ENCODE measurements around the gene MCM7. TPM values are rescaled to one million over a fixed set of nuclear protein-coding genes. Genes with fewer than 3 reads are reported as not detected.
"Not testable (repeated sequence)": the region's sequence is repeated elsewhere in the genome, so short reads cannot be mapped to it uniquely, and the experiment has no call there.

The MCM7 gene
- polyA plus RNA-seq, 2 donors: 46.4 to 66.8 TPM

DNA sequence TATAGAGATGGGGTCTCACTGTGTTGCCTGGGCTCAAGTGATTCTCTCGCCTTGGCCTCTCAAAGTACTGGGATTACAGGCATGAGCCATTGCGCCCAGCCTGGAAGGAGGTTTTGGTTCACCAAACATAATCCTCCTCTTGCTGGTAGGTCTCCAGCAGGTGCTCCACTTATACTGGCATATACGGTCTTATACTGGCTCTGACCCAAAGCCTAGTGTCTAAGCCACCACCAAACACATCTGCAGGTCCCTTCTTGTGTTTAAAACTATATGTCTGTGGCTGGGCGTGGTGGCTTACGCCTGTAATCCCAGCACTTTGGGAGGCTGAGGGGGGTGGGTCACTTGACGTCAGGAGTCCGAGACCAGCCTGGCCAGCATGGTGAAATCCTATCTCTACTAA, 30.9 kb upstream of the MCM7 start:
- Histone ChIP-seq H3K27ac (ENCODE audit: low read depth in 2 of 2, low read length in 1 of 2) (peak overlapping the region in 1 of 2 donors; percentile 47), H3K36me3 (ENCODE audit: control insufficient read depth in 2 of 2, insufficient read depth in 2 of 2, low read length in 1 of 2) (no peaks in the 10 kb centered on the region), H3K4me3 (ENCODE audit: low read depth in 1 of 2, low read length in 2 of 2) (no peak overlapping the region), H3K4me1 (ENCODE audit: control insufficient read depth in 2 of 2, insufficient read depth in 2 of 2, low read length in 1 of 2) (peaks cover 2 to 4% of the 10 kb centered on the region in 2 donors), H3K9me3 (ENCODE audit: control insufficient read depth in 2 of 2, insufficient read depth in 1 of 2, low read depth in 1 of 2, low read length in 1 of 2) (no peaks in the 10 kb centered on the region), H3K27me3 (ENCODE audit: control insufficient read depth in 1 of 2, insufficient read depth in 2 of 2, low read length in 2 of 2) (no peaks in the 10 kb centered on the region)
- WGBS, 2 donors: 42 to 43% methylated on average over 7 of the region's 7 CpGs

- Histone ChIP-seq H3K4me1 (ENCODE audit: control insufficient read depth in 2 of 2, insufficient read depth in 2 of 2, low read length in 1 of 2) (peaks cover 3 to 4% of the 10 kb centered on the region in 2 donors), H3K27ac (ENCODE audit: low read depth in 2 of 2, low read length in 1 of 2) (peak overlapping the region; percentile 50 to 91)
Measured at GRCh38 chr7:100130608-100131453, 29.6 kb upstream of the MCM7 start.

DNA sequence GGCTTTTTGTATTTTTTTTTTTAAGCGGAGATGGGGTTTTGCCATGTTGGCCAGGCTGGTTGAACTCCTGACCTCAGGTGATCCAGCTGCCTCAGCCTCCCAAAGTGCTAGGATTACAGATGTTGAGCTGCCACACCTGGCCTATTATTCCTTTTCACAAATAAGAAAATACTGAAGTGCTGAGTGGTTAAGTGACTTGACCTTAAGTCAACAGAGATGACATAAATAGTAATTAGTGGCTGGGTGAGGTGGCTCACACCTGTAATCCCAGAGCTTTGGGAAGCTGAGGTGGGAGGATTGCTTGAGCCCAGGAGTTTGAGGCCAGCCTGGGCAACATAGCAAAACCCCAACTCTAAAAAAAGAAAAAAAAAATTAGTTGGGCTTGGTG, 29.0 kb upstream of the MCM7 start:
- not testable (repeated sequence) for H3K4me1 ChIP-seq (ENCODE audit: control insufficient read depth in 2 of 2, insufficient read depth in 2 of 2, low read length in 1 of 2); H3K27me3 ChIP-seq (ENCODE audit: control insufficient read depth in 1 of 2, insufficient read depth in 2 of 2, low read length in 2 of 2); H3K9me3 ChIP-seq (ENCODE audit: control insufficient read depth in 2 of 2, insufficient read depth in 1 of 2, low read depth in 1 of 2, low read length in 1 of 2); H3K4me3 ChIP-seq (ENCODE audit: low read depth in 1 of 2, low read length in 2 of 2); H3K36me3 ChIP-seq (ENCODE audit: control insufficient read depth in 2 of 2, insufficient read depth in 2 of 2, low read length in 1 of 2)
- H3K27ac ChIP-seq (ENCODE audit: low read depth in 2 of 2, low read length in 1 of 2): peak overlapping the region; percentile 50 to 91
- 49 to 80% methylated on average over 1 of the region's 1 CpG for WGBS, 2 donors

More at GRCh38 chr7:100130608-100131453, 29.6 kb upstream of the MCM7 start:
- WGBS, 2 donors: 9% methylated on average over 24 of the region's 24 CpGs
- peak overlapping the region; percentile 22 to 30 for H3K4me3 ChIP-seq (ENCODE audit: low read depth in 1 of 2, low read length in 2 of 2)
- H3K9me3 ChIP-seq (ENCODE audit: control insufficient read depth in 2 of 2, insufficient read depth in 1 of 2, low read depth in 1 of 2, low read length in 1 of 2): no peaks in the 10 kb centered on the region
- no peaks in the 10 kb centered on the region for H3K27me3 ChIP-seq (ENCODE audit: control insufficient read depth in 1 of 2, insufficient read depth in 2 of 2, low read length in 2 of 2)
- no peaks in the 10 kb centered on the region for H3K36me3 ChIP-seq (ENCODE audit: control insufficient read depth in 2 of 2, insufficient read depth in 2 of 2, low read length in 1 of 2)

GRCh38 chr7:100128637-100128963, 27.4 kb upstream of the MCM7 start:
- Histone ChIP-seq H3K9me3 (ENCODE audit: control insufficient read depth in 2 of 2, insufficient read depth in 1 of 2, low read depth in 1 of 2, low read length in 1 of 2) (no peaks in the 10 kb centered on the region), H3K4me1 (ENCODE audit: control insufficient read depth in 2 of 2, insufficient read depth in 2 of 2, low read length in 1 of 2) (peaks cover 4 to 5% of the 10 kb centered on the region in 2 donors), H3K27ac (ENCODE audit: low read depth in 2 of 2, low read length in 1 of 2) (peak overlapping the region in 1 of 2 donors; percentile 95), H3K36me3 (ENCODE audit: control insufficient read depth in 2 of 2, insufficient read depth in 2 of 2, low read length in 1 of 2) (no peaks in the 10 kb centered on the region), H3K27me3 (ENCODE audit: control insufficient read depth in 1 of 2, insufficient read depth in 2 of 2, low read length in 2 of 2) (no peaks in the 10 kb centered on the region), H3K4me3 (ENCODE audit: low read depth in 1 of 2, low read length in 2 of 2) (peak overlapping the region in 1 of 2 donors; percentile 81)
- WGBS, 2 donors: 61 to 68% methylated on average over 1 of the region's 1 CpG

DNA sequence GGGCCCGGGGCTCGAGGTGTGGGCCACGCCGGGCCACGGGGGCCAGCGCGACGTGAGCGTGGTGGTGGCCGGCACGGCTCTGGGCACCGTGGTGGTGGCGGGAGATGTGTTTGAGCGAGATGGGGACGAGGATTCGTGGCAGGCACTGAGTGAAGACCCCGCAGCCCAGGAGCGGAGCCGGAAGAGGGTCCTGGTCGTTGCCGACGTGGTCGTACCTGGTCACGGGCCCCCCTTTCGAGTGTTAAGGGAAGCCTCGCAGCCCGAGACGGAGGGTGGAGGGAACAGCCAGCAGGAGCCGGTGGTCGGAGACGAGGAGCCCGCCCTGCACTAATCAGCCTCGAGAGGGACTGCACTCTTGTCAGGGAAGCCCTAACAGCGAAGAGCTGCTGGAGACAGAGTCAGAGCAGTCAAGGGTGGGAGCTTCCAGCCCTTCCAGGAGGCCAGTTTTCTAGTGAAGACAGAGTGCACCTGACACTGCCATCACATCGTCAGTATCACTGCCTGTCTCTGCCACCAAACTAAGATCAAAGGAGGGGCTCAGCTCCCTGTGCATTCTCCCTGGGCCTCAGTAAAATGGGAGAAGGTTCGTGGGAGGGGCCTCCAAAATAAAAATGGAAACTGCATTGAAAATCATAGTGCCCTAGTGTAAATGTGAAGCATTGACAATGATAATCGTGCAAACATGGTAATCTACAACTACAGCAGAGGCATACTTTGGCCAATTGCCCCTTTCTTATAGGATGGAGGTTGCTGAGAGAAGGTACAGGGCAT, 26.9 kb upstream of the MCM7 start:
- WGBS, 2 donors: 3% methylated on average over 37 of the region's 37 CpGs
- no peaks in the 10 kb centered on the region for H3K9me3 ChIP-seq (ENCODE audit: control insufficient read depth in 2 of 2, insufficient read depth in 1 of 2, low read depth in 1 of 2, low read length in 1 of 2)

DNA sequence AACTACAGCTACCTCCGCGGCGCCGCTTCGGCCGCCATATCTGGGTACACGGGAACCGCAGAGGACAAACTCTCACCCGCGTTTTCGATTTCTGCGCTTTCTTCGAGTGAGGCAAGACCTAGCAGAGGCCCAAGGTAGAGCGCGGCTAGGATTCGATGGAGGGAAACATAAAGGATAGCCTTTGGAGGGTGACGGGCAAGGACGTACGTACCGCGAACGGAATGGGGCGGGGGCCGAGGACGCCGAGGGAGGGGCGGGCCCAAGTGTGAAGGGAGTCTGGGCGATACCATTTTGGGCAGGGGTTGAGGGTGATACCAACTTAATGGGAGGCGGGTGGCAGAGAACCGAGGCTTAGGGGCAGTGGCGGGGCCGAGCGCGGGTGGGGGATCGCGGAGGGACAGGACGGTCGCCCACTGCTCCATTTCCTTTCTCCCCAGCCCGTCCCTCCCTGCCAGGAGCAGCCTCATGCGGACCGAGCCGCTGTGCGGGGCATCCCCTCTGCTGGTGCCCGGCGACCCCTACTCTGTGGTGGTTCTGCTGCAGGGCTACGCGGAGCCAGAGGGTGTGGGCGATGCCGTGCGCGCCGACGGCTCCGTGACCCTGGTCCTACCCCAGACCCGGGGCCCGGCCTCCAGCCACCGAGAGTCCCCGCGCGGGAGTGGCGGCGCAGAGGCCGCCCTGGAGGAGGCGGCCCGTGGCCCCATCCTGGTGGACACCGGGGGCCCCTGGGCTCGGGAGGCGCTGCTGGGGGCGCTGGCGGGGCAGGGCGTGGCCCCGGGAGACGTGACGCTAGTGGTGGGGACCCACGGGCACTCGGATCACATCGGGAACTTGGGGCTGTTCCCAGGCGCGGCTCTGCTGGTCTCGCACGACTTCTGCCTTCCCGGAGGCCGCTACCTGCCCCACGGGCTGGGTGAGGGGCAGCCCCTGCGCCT, 26.0 kb upstream of the MCM7 start, which contains the start of gene MBLAC1:
Gene MBLAC1 (plus strand): TSS at position 37 of the 935 bp plus-strand sequence. CDS start 429 bp downstream, at position 466.
- WGBS, 2 donors: 0 to 1% methylated on average over 66 to 85 of the region's 85 CpGs
- Histone ChIP-seq H3K27me3 (ENCODE audit: control insufficient read depth in 1 of 2, insufficient read depth in 2 of 2, low read length in 2 of 2) (no peaks in the 10 kb centered on the region), H3K4me1 (ENCODE audit: control insufficient read depth in 2 of 2, insufficient read depth in 2 of 2, low read length in 1 of 2) (peaks cover 4 to 5% of the 10 kb centered on the region in 2 donors), H3K27ac (ENCODE audit: low read depth in 2 of 2, low read length in 1 of 2) (peak within 1 kb of the TSS; percentile 95 to 98), H3K9me3 (ENCODE audit: control insufficient read depth in 2 of 2, insufficient read depth in 1 of 2, low read depth in 1 of 2, low read length in 1 of 2) (no peaks in the 10 kb centered on the region), H3K4me3 (ENCODE audit: low read depth in 1 of 2, low read length in 2 of 2) (peak within 1 kb of the TSS; percentile 76 to 81), H3K36me3 (ENCODE audit: control insufficient read depth in 2 of 2, insufficient read depth in 2 of 2, low read length in 1 of 2) (no peaks in the 10 kb centered on the region)

More for the DNA sequence above, 26.9 kb upstream of the MCM7 start:
- Histone ChIP-seq H3K27me3 (ENCODE audit: control insufficient read depth in 1 of 2, insufficient read depth in 2 of 2, low read length in 2 of 2) (no peaks in the 10 kb centered on the region), H3K27ac (ENCODE audit: low read depth in 2 of 2, low read length in 1 of 2) (peak overlapping the region; percentile 95 to 98), H3K36me3 (ENCODE audit: control insufficient read depth in 2 of 2, insufficient read depth in 2 of 2, low read length in 1 of 2) (no peaks in the 10 kb centered on the region), H3K4me1 (ENCODE audit: control insufficient read depth in 2 of 2, insufficient read depth in 2 of 2, low read length in 1 of 2) (peaks cover 4 to 5% of the 10 kb centered on the region in 2 donors), H3K4me3 (ENCODE audit: low read depth in 1 of 2, low read length in 2 of 2) (peak overlapping the region; percentile 76 to 81)

- no peaks in the 10 kb centered on the region for H3K9me3 ChIP-seq (ENCODE audit: control insufficient read depth in 2 of 2, insufficient read depth in 1 of 2, low read depth in 1 of 2, low read length in 1 of 2)
- peaks cover 4 to 5% of the 10 kb centered on the region in 2 donors for H3K4me1 ChIP-seq (ENCODE audit: control insufficient read depth in 2 of 2, insufficient read depth in 2 of 2, low read length in 1 of 2)
- 7 to 9% methylated on average over 29 of the region's 29 CpGs for WGBS, 2 donors
- peak overlapping the region; percentile 76 to 81 for H3K4me3 ChIP-seq (ENCODE audit: low read depth in 1 of 2, low read length in 2 of 2)
- no peaks in the 10 kb centered on the region for H3K36me3 ChIP-seq (ENCODE audit: control insufficient read depth in 2 of 2, insufficient read depth in 2 of 2, low read length in 1 of 2)
- H3K27ac ChIP-seq (ENCODE audit: low read depth in 2 of 2, low read length in 1 of 2): peak overlapping the region; percentile 95 to 98
- no peaks in the 10 kb centered on the region for H3K27me3 ChIP-seq (ENCODE audit: control insufficient read depth in 1 of 2, insufficient read depth in 2 of 2, low read length in 2 of 2)
Measured at GRCh38 chr7:100126239-100126930, 25.2 kb upstream of the MCM7 start.

DNA sequence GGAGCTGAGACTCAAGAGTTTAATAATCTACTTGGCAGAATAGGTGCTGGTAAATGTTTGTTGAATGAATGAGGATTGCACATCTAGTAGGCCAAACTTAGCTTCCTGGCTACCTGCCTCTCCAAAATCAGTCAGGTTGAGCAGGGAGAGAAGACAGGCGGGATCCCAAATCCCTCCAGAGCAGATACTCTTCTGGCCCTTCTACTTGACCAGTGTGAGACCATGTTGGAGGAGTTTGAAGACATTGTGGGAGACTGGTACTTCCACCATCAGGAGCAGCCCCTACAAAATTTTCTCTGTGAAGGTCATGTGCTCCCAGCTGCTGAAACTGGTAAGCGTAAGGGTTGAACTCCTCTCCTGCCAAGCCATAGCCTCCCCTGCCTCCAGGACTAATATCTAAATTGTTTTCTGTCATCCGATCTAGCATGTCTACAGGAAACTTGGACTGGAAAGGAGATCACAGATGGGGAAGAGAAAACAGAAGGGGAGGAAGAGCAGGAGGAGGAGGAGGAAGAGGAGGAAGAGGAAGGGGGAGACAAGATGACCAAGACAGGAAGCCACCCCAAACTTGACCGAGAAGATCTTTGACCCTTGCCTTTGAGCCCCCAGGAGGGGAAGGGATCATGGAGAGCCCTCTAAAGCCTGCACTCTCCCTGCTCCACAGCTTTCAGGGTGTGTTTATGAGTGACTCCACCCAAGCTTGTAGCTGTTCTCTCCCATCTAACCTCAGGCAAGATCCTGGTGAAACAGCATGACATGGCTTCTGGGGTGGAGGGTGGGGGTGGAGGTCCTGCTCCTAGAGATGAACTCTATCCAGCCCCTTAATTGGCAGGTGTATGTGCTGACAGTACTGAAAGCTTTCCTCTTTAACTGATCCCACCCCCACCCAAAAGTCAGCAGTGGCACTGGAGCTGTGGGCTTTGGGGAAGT, 23.4 kb upstream of the MCM7 start:
- H3K27ac ChIP-seq (ENCODE audit: low read depth in 2 of 2, low read length in 1 of 2): peak overlapping the region; percentile 11 to 87
- no peaks in the 10 kb centered on the region for H3K27me3 ChIP-seq (ENCODE audit: control insufficient read depth in 1 of 2, insufficient read depth in 2 of 2, low read length in 2 of 2)
- WGBS, 2 donors: 71 to 76% methylated on average over 4 of the region's 4 CpGs
- no peaks in the 10 kb centered on the region for H3K9me3 ChIP-seq (ENCODE audit: control insufficient read depth in 2 of 2, insufficient read depth in 1 of 2, low read depth in 1 of 2, low read length in 1 of 2)
- no peaks in the 10 kb centered on the region for H3K36me3 ChIP-seq (ENCODE audit: control insufficient read depth in 2 of 2, insufficient read depth in 2 of 2, low read length in 1 of 2)
- H3K4me3 ChIP-seq (ENCODE audit: low read depth in 1 of 2, low read length in 2 of 2): no peak overlapping the region
- H3K4me1 ChIP-seq (ENCODE audit: control insufficient read depth in 2 of 2, insufficient read depth in 2 of 2, low read length in 1 of 2): peaks cover 4 to 5% of the 10 kb centered on the region in 2 donors
